ENCODE measurements around the gene HS1BP3. TPM values are rescaled to one million over a fixed set of nuclear protein-coding genes. Genes with fewer than 3 reads are reported as not detected.

The HS1BP3 gene
- total RNA-seq, 1 donor from 2014 or later = 21.0 TPM

DNA sequence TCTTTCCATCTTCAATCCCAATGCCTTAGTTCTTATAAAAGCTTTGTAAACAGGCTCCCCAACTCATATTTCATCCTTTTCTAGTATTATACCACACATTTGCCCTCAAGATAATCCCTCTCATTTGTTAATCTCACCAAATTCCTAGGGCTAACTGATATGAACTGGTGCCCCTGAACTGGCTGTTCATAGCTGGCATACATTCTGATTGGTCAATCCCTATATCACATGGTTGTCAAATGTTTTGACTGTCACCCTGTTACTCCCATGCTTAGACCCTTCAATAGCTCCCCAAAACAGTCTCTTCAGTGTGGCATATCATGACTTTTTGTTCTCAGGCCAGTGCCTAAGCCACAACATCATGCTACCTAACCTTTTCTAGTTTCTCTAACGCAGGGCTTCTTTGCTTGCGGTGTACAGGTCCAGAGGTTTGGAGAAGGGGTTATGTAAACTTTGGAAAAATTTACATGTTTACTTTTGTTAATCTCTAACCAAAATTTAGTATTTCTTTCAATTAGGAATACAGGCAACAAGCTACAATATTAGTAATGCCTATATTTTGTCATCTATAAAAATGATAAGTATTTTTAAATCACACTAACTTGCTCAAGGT, 46.5 kb upstream of the HS1BP3 start:
- H3K27ac Mint-ChIP-seq (ENCODE audit: unreplicated experiment) = no peak overlapping the region
- Histone ChIP-seq H3K9ac (ENCODE audit: low read length) (no peak overlapping the region), H3K36me3 (ENCODE audit: insufficient read depth, low read length) (no peaks in the 10 kb centered on the region), H3K9me3 (ENCODE audit: insufficient read depth, low read depth, low read length) (no peaks in the 10 kb centered on the region), H3K4me3 (ENCODE audit: insufficient read depth, low read depth, low read length) (no peak overlapping the region), H3K4me2 (ENCODE audit: low read length) (no peak overlapping the region), H4K20me1 (ENCODE audit: insufficient read depth, low read length) (no peaks in the 10 kb centered on the region), H3K79me2 (ENCODE audit: insufficient read depth, low read length) (no peaks in the 10 kb centered on the region), H3K27me3 (ENCODE audit: insufficient read depth, low read length) (no peaks in the 10 kb centered on the region), H3K4me1 (ENCODE audit: insufficient read depth, low read length) (no peaks in the 10 kb centered on the region), H2AFZ (ENCODE audit: low read depth, low read length) (no peak overlapping the region), H3K27ac (ENCODE audit: low read depth, low read length) (no peak overlapping the region)
- H3K4me3 Mint-ChIP-seq (ENCODE audit: unreplicated experiment) = no peak overlapping the region
- DNase-seq (ENCODE audit: low read depth) = no peak
- H3K36me3 Mint-ChIP-seq (ENCODE audit: low read depth, unreplicated experiment) = no peaks in the 10 kb centered on the region
- no peak for FAIRE-seq
- TF ChIP-seq CTCF (IDR thresholded peaks at IDR 0.05; ENCODE audit: insufficient read depth, low read depth, low read length) (no peak), EZH2 (IDR thresholded peaks at IDR 0.05; ENCODE audit: insufficient read depth, low read length) (no peak)
- no peaks in the 10 kb centered on the region for H3K9me3 Mint-ChIP-seq (ENCODE audit: unreplicated experiment)
- H3K4me1 Mint-ChIP-seq (ENCODE audit: low read depth, unreplicated experiment) = peaks cover 13% of the 10 kb centered on the region
- no peaks in the 10 kb centered on the region for H3K27me3 Mint-ChIP-seq (ENCODE audit: low read depth, unreplicated experiment)

GRCh38 chr2:20696366-20696765, 45.5 kb upstream of the HS1BP3 start:
- H3K4me3 ChIP-seq (ENCODE audit: insufficient read depth, low read depth, low read length) = no peak overlapping the region
- no peak overlapping the region for H3K9ac ChIP-seq (ENCODE audit: low read length)
- no peak overlapping the region for H3K4me2 ChIP-seq (ENCODE audit: low read length)
- H3K4me1 Mint-ChIP-seq (ENCODE audit: low read depth, unreplicated experiment) = peaks cover 8% of the 10 kb centered on the region
- FAIRE-seq = no peak
- H2AFZ ChIP-seq (ENCODE audit: low read depth, low read length) = no peak overlapping the region
- no peaks in the 10 kb centered on the region for H3K36me3 Mint-ChIP-seq (ENCODE audit: low read depth, unreplicated experiment)
- DNase-seq (ENCODE audit: low read depth) = no peak
- H3K9me3 Mint-ChIP-seq (ENCODE audit: unreplicated experiment) = no peaks in the 10 kb centered on the region
- no peaks in the 10 kb centered on the region for H4K20me1 ChIP-seq (ENCODE audit: insufficient read depth, low read length)
- TF ChIP-seq CTCF (IDR thresholded peaks at IDR 0.05; ENCODE audit: insufficient read depth, low read depth, low read length) = no peak
- TF ChIP-seq EZH2 (IDR thresholded peaks at IDR 0.05; ENCODE audit: insufficient read depth, low read length) = no peak
- no peaks in the 10 kb centered on the region for H3K9me3 ChIP-seq (ENCODE audit: insufficient read depth, low read depth, low read length)
- no peaks in the 10 kb centered on the region for H3K4me1 ChIP-seq (ENCODE audit: insufficient read depth, low read length)
- no peak overlapping the region for H3K4me3 Mint-ChIP-seq (ENCODE audit: unreplicated experiment)
- H3K27ac ChIP-seq (ENCODE audit: low read depth, low read length) = no peak overlapping the region
- no peaks in the 10 kb centered on the region for H3K36me3 ChIP-seq (ENCODE audit: insufficient read depth, low read length)
- H3K27me3 Mint-ChIP-seq (ENCODE audit: low read depth, unreplicated experiment) = no peaks in the 10 kb centered on the region
- no peaks in the 10 kb centered on the region for H3K79me2 ChIP-seq (ENCODE audit: insufficient read depth, low read length)
- no peak overlapping the region for H3K27ac Mint-ChIP-seq (ENCODE audit: unreplicated experiment)
- no peaks in the 10 kb centered on the region for H3K27me3 ChIP-seq (ENCODE audit: insufficient read depth, low read length)

- no peak for TF ChIP-seq EZH2 (IDR thresholded peaks at IDR 0.05; ENCODE audit: insufficient read depth, low read length)
- TF ChIP-seq CTCF (IDR thresholded peaks at IDR 0.05; ENCODE audit: insufficient read depth, low read depth, low read length) = no peak
- Mint-ChIP-seq H3K4me3 (ENCODE audit: unreplicated experiment) (no peak overlapping the region), H3K27ac (ENCODE audit: unreplicated experiment) (no peak overlapping the region), H3K4me1 (ENCODE audit: low read depth, unreplicated experiment) (no peaks in the 10 kb centered on the region), H3K27me3 (ENCODE audit: low read depth, unreplicated experiment) (no peaks in the 10 kb centered on the region), H3K36me3 (ENCODE audit: low read depth, unreplicated experiment) (peaks cover 9% of the 10 kb centered on the region), H3K9me3 (ENCODE audit: unreplicated experiment) (peaks cover under 1% of the 10 kb centered on the region)
- no peak overlapping the region for H3K4me3 ChIP-seq (ENCODE audit: insufficient read depth, low read depth, low read length)
- H4K20me1 ChIP-seq (ENCODE audit: insufficient read depth, low read length) = no peaks in the 10 kb centered on the region
- no peaks in the 10 kb centered on the region for H3K79me2 ChIP-seq (ENCODE audit: insufficient read depth, low read length)
- no peak overlapping the region for H3K4me2 ChIP-seq (ENCODE audit: low read length)
- FAIRE-seq = no peak
- no peak overlapping the region for H2AFZ ChIP-seq (ENCODE audit: low read depth, low read length)
- no peak overlapping the region for H3K27ac ChIP-seq (ENCODE audit: low read depth, low read length)
- DNase-seq (ENCODE audit: low read depth) = no peak
- H3K9ac ChIP-seq (ENCODE audit: low read length) = no peak overlapping the region
- no peaks in the 10 kb centered on the region for H3K36me3 ChIP-seq (ENCODE audit: insufficient read depth, low read length)
- no peaks in the 10 kb centered on the region for H3K9me3 ChIP-seq (ENCODE audit: insufficient read depth, low read depth, low read length)
- no peaks in the 10 kb centered on the region for H3K4me1 ChIP-seq (ENCODE audit: insufficient read depth, low read length)
- no peaks in the 10 kb centered on the region for H3K27me3 ChIP-seq (ENCODE audit: insufficient read depth, low read length)
Observed at GRCh38 chr2:20693317-20693716, 42.4 kb upstream of the HS1BP3 start.

Measured in astrocyte (in vitro differentiated cells and primary cell).